ENCODE data around the gene PSMD1. TPM values are rescaled to one million over a fixed set of nuclear protein-coding genes. Genes with fewer than 3 reads are reported as not detected.

Gene PSMD1
- total RNA-seq, 1 experiment from 2014 or later, result 133 TPM

DNA sequence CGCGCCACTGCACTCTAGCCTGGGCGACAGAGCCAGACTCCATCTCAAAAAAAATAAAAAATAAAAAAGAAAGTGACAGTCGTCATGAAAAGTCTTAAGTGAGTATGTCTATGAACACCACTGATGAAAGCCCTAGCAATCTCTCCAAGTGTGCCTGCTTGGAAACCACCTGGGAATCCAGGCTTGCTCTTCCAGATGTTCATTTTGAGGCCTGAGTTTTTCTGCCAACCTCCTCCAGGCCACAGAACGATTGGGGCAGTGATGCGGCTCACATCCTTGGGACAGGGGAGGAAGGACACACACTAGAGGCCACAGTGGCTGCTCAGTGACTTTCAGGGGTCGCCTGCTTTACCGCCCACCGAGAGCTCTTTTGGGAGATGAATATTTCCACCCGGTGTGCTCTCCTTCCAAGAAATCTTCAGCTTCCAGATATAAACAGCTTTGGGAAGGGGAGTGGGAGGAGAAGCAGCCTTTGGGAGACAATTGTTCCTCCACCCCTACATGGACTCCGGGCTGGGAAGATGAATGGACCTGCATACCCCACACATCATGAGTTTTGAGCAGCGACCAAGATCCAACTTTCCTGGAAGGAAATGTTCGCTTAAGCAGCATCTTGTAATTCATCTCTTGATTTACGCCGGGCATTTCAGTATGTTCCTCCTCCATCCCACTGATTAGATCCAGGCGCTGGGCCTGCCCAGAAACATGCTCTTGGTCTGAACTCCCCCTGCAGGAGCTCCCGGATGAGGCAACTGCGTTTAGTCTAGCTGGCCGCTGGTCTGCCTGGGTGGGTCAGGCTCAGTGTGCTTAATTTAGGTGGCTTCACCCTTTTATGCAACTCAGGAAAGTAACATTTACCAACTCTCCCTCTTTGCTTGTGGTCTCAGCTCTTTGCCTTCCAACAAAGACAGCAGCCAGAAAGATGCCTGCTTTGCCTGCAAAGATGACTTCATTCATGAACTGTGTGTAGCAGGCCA, 135.5 kb downstream of the PSMD1 start:
- CTCF ChIA-PET, result interaction anchor here (0.7 to 1.4 kb wide), 2 partner anchors 10 to 88 kb away, joined by 3 to 12 read pairs; no protein-coding TSS in a partner anchor
- BruUV-seq (replicated peaks), result no TSS peak
- Histone ChIP-seq H3K9ac (ENCODE audit: low read length) (no peak overlapping the region), H3K79me2 (ENCODE audit: insufficient read depth, low read length) (no peaks in the 10 kb centered on the region), H3K27me3 (ENCODE audit: insufficient read depth, low read length) (no peaks in the 10 kb centered on the region), H2AFZ (ENCODE audit: low read depth, low read length, poor library complexity, severe bottlenecking) (peak overlapping the region; percentile 78), H3K36me3 (ENCODE audit: control insufficient read depth in 1 of 2, insufficient read depth in 2 of 2, low read length in 2 of 2) (no peaks in the 10 kb centered on the region), H3K4me3 (replicated peaks in 1 of 2; ENCODE audit: low read depth in 1 of 2, low read length in 2 of 2) (no peak overlapping the region), H3K9me3 (ENCODE audit: control insufficient read depth in 1 of 2, insufficient read depth in 1 of 2, low read depth in 1 of 2, low read length in 2 of 2) (no peaks in the 10 kb centered on the region), H4K20me1 (ENCODE audit: insufficient read depth) (no peaks in the 10 kb centered on the region), H3K4me1 (ENCODE audit: control insufficient read depth in 1 of 2, insufficient read depth in 2 of 2, low read length in 2 of 2) (no peaks in the 10 kb centered on the region), H3K27ac (ENCODE audit: low read depth, low read length) (no peak overlapping the region), H3K9me2 (ENCODE audit: insufficient read depth) (no peaks in the 10 kb centered on the region), H3K4me2 (ENCODE audit: low read length) (no peak overlapping the region)
- peak; percentile 97 for ATAC-seq
- TF ChIP-seq SRF (IDR thresholded peaks at IDR 0.05; ENCODE audit: low read depth), result no peak
- TF ChIP-seq ELF1 (IDR thresholded peaks at IDR 0.05; ENCODE audit: borderline replicate concordance, low read depth), result no peak
- TF ChIP-seq, protein P1, sequence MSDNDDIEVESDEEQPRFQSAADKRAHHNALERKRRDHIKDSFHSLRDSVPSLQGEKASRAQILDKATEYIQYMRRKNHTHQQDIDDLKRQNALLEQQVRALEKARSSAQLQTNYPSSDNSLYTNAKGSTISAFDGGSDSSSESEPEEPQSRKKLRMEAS (IDR thresholded peaks at IDR 0.05), result no peak
- TF ChIP-seq, protein P2, sequence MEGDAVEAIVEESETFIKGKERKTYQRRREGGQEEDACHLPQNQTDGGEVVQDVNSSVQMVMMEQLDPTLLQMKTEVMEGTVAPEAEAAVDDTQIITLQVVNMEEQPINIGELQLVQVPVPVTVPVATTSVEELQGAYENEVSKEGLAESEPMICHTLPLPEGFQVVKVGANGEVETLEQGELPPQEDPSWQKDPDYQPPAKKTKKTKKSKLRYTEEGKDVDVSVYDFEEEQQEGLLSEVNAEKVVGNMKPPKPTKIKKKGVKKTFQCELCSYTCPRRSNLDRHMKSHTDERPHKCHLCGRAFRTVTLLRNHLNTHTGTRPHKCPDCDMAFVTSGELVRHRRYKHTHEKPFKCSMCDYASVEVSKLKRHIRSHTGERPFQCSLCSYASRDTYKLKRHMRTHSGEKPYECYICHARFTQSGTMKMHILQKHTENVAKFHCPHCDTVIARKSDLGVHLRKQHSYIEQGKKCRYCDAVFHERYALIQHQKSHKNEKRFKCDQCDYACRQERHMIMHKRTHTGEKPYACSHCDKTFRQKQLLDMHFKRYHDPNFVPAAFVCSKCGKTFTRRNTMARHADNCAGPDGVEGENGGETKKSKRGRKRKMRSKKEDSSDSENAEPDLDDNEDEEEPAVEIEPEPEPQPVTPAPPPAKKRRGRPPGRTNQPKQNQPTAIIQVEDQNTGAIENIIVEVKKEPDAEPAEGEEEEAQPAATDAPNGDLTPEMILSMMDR (IDR thresholded peaks at IDR 0.05 in 2 of 3, conservative IDR thresholded peaks at IDR 0.05 in 1 of 3; ENCODE audit: borderline replicate concordance in 1 of 3, insufficient read depth in 1 of 3, low read depth in 2 of 3, low read length in 2 of 3), result peak; percentile 40 to 71 (median 63); a peak in 5 of 6 replicates
- peak; percentile 67 for TF ChIP-seq RAD21 (IDR thresholded peaks at IDR 0.05; ENCODE audit: low read depth)
- RAD21 ChIA-PET (ENCODE audit: low non-redundant PET in 1 of 2, low total read pairs in 2 of 2, uncharacterized antibody in 2 of 2, unreplicated experiment in 2 of 2), result interaction anchor here in 1 of 2 experiments (0.8 kb wide), 1 partner anchor 88 kb away, joined by 4 read pairs; no protein-coding TSS in a partner anchor
- intact Hi-C loops (cut with micrococcal nuclease), result loop anchor here (1.0 kb wide), 1 partner anchor 88 kb away; no protein-coding TSS in a partner anchor
- POLR2A ChIA-PET, result no interaction called here
- DNase-seq (ENCODE audit: low read depth, low spot score), result no peak
